K562 (cell line): Measurements from ENCODE around the gene PLEKHO2.

Experiments
- ASH1L ChIP-seq: fragments of 450-650 bp; IDR thresholded peaks from 2 replicates; pipeline ENCODE4 v1.6.1; 2018; ENCODE audit warnings: borderline replicate concordance, mild to moderate bottlenecking, low read depth; ENCODE audit not compliant: partially characterized antibody
- DEAF1 ChIP-seq: fragments of 450-650 bp; formaldehyde crosslinking; IDR thresholded peaks from 2 replicates; pipeline ENCODE4 v1.4.0; 2020; ENCODE audit warnings: mild to moderate bottlenecking, moderate library complexity
- GABPA ChIP-seq: fragments of 200-800 bp; sonication (Bioruptor generic); conservative IDR thresholded peaks from 2 replicates; pipeline ENCODE4 v1.6.1; 2016; ENCODE audit warnings: low read depth, missing genetic modification characterization, missing compliant biosample characterization
- TAF1 ChIP-seq: IDR thresholded peaks from 2 replicates; pipeline ENCODE4 v1.6.1; 2011; ENCODE audit warnings: mild to moderate bottlenecking, low read length, moderate library complexity; ENCODE audit not compliant: insufficient read depth, control insufficient read depth, severe bottlenecking; ENCODE audit errors: extremely low read depth
- TFE3 ChIP-seq: fragments of 450-650 bp; formaldehyde crosslinking; IDR thresholded peaks from 2 replicates; pipeline ENCODE4 v1.4.0; 2020; ENCODE audit warnings: mild to moderate bottlenecking, mixed read lengths
- ZNF12 ChIP-seq: sonication (generic); formaldehyde crosslinking; IDR thresholded peaks from 2 replicates; pipeline ENCODE4 v1.4.0; 2020; ENCODE audit warnings: mild to moderate bottlenecking, missing genetic modification reagents
- TF ChIP-seq, protein P1 (sequence below), 3 experiments: IDR thresholded peaks in 2 of 3; conservative IDR thresholded peaks in 1 of 3; 2 replicates each; pipeline ENCODE4 v1.5.1; 2011 to 2012; ENCODE audit warnings: low read length in 3 of 3, mild to moderate bottlenecking in 3 of 3, control low read depth in 2 of 3, improper control_type of control experiment in 1 of 3, inconsistent platforms in 1 of 3, low read depth in 1 of 3, mixed read lengths in 1 of 3, moderate library complexity in 1 of 3; ENCODE audit not compliant: insufficient read depth in 2 of 3
- TF ChIP-seq, protein P2 (sequence below): fragments of 450-650 bp; formaldehyde crosslinking; IDR thresholded peaks from 2 replicates; pipeline ENCODE4 v1.4.0; 2022; ENCODE audit warnings: missing genetic modification characterization
- TF ChIP-seq, protein P3 (sequence below): sonication (generic); formaldehyde crosslinking; IDR thresholded peaks from 2 replicates; pipeline ENCODE4 v1.8.0; 2022; ENCODE audit warnings: missing genetic modification reagents, mild to moderate bottlenecking, borderline replicate concordance

DNA sequence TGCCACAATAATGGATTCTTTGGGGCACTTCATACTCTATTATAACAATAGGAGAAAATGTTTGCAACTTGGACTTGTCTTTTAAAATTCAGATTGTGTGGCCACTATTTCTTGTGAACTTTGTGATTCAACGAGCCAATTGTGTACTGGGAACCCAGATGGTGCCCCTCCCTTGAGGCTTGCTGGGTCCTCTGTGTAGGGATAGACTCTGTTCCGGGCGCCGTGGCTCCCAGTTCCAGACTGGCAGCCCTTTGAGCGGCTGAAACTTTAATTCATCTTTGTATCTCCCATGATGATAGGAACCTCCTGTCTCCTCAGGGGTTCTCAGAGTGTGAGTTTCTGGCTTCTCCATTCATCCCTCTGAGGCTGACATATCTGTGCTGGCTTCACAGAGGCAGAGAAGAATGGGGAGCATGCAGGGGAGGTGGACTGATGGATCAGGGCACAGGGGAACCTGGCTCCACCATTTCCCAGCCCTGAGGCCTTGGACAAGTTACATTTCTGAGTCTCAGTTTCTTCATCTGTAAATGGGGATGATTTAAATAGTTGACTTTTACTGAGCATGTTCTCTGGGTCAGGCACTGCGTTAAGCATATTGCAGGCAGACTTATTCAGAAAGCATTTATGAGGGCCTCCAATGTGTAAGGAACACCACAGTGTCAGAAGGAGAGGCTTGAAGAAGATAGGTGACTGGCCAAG is 54.8 kb downstream of the PLEKHO2 start:
- TF ChIP-seq GABPA (tag) (no peak), ASH1L (no peak), DEAF1 (CRISPR knock-in tag) (no peak), TFE3 (CRISPR knock-in tag) (no peak), TAF1 (no peak), ZNF12 (CRISPR knock-in tag) (no peak)
- TF ChIP-seq, protein P1, sequence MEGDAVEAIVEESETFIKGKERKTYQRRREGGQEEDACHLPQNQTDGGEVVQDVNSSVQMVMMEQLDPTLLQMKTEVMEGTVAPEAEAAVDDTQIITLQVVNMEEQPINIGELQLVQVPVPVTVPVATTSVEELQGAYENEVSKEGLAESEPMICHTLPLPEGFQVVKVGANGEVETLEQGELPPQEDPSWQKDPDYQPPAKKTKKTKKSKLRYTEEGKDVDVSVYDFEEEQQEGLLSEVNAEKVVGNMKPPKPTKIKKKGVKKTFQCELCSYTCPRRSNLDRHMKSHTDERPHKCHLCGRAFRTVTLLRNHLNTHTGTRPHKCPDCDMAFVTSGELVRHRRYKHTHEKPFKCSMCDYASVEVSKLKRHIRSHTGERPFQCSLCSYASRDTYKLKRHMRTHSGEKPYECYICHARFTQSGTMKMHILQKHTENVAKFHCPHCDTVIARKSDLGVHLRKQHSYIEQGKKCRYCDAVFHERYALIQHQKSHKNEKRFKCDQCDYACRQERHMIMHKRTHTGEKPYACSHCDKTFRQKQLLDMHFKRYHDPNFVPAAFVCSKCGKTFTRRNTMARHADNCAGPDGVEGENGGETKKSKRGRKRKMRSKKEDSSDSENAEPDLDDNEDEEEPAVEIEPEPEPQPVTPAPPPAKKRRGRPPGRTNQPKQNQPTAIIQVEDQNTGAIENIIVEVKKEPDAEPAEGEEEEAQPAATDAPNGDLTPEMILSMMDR (IDR thresholded peaks at IDR 0.05 in 2 of 3, conservative IDR thresholded peaks at IDR 0.05 in 1 of 3; ENCODE audit: insufficient read depth in 2 of 3, low read depth in 1 of 3, low read length in 3 of 3) = no peak
- TF ChIP-seq, protein P2, sequence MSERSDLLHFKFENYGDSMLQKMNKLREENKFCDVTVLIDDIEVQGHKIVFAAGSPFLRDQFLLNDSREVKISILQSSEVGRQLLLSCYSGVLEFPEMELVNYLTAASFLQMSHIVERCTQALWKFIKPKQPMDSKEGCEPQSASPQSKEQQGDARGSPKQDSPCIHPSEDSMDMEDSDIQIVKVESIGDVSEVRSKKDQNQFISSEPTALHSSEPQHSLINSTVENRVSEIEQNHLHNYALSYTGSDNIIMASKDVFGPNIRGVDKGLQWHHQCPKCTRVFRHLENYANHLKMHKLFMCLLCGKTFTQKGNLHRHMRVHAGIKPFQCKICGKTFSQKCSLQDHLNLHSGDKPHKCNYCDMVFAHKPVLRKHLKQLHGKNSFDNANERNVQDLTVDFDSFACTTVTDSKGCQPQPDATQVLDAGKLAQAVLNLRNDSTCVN (CRISPR knock-in tag) = no peak
- TF ChIP-seq, protein P3, sequence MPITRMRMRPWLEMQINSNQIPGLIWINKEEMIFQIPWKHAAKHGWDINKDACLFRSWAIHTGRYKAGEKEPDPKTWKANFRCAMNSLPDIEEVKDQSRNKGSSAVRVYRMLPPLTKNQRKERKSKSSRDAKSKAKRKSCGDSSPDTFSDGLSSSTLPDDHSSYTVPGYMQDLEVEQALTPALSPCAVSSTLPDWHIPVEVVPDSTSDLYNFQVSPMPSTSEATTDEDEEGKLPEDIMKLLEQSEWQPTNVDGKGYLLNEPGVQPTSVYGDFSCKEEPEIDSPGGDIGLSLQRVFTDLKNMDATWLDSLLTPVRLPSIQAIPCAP (CRISPR knock-in tag) = no peak
